HFF-Myc (cell line): Measurements from ENCODE around the gene TAF1B.

Experiments used
- DNase-seq: peaks from one replicate; pipeline ENCODE4 v3.0.0-alpha.2; 2011; ENCODE audit warnings: low read depth; ENCODE audit errors: extremely low read depth
- H3K4me3 ChIP-seq: replicated peaks from 2 replicates; pipeline ENCODE4 v1.5.1; 2011; ENCODE audit warnings: low read depth, mild to moderate bottlenecking, control low read depth, low read length
- TF ChIP-seq, protein P1 (sequence below): IDR thresholded peaks from 2 replicates; pipeline ENCODE4 v1.5.1; 2012; ENCODE audit warnings: mild to moderate bottlenecking, low read depth, low read length, control low read depth; ENCODE audit errors: missing control alignments

TAF1B gene

DNA sequence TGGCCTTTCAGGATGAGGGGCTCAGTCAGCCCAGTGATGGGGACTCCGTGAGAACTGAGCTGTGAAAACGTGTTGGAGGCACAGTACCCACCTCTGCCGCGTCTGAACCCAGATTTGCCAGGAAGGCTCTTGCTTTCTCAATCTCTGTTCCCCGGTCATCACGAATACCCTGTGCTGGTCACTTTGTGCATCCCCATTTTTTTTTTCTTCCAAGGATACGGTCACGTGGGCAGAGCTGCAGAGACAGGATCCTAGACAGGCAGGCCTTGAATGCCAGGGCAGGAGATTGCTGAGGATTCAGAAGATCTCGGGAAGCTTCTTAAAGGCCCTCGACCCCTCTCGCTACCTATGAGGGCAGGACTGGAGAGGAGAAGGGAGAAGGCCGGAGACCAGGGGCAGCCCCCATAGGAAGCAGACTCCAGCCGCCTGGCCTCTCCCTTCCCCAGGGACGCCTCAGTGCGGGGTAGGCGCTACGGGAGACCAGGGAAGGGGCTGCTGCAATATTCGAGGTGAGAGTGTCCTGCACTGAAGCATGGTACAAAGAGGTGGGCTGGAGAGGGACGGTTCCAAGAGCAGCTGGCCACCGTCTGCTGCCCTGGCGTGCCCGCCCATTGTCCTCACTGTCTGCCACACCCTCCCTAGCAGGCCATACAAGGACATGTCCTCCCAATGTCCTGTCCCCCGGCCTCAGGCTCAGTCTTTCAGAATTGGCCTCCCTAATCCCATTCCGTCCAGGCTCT is 29.0 kb upstream of the TAF1B start:
- no peak overlapping the region for H3K4me3 ChIP-seq
- TF ChIP-seq, protein P1, sequence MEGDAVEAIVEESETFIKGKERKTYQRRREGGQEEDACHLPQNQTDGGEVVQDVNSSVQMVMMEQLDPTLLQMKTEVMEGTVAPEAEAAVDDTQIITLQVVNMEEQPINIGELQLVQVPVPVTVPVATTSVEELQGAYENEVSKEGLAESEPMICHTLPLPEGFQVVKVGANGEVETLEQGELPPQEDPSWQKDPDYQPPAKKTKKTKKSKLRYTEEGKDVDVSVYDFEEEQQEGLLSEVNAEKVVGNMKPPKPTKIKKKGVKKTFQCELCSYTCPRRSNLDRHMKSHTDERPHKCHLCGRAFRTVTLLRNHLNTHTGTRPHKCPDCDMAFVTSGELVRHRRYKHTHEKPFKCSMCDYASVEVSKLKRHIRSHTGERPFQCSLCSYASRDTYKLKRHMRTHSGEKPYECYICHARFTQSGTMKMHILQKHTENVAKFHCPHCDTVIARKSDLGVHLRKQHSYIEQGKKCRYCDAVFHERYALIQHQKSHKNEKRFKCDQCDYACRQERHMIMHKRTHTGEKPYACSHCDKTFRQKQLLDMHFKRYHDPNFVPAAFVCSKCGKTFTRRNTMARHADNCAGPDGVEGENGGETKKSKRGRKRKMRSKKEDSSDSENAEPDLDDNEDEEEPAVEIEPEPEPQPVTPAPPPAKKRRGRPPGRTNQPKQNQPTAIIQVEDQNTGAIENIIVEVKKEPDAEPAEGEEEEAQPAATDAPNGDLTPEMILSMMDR: no peak
- no peak for DNase-seq

DNA sequence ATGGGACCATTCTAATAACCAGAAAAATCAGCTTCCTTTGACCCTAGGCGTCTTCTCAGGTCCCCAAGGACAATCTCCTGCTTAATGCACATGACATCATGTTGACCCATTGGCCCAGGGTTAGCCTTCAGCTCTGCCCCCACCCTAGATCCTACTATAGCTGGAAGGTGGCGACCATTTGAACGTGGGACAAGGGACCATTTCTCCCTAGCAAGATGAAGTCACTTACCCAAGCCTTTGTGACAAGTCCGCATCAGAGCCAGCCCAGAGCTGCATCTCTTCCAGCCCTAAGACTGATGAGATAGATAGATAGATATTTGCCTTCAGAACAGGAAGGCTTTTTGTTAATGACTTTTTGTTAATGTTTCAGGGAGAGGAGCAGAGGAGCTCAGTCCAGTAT is 28.2 kb upstream of the TAF1B start:
- TF ChIP-seq, protein P1: no peak
- DNase-seq: no peak
- no peak overlapping the region for H3K4me3 ChIP-seq

DNA sequence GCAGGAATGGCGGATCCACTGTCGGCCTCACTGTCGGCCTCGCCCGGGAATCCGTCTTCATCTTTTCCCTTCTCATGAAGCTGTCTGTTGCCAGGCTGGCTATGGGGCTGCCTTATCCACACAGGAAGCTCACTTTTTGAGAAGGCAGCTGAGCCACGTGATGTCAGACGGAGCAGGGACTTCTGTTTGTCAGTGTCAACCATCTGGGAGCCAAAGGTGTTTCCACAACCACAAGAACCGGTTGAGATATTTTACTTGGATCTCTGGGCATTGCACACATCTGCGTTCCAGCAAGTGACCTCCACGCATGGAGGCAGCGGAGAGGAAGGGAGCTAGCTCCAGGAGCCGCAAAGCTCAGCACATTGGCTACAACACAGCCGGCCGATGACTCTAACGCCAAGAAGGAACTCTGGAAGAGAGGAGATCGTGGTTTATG is 27.4 kb upstream of the TAF1B start:
- DNase-seq: no peak
- TF ChIP-seq, protein P1: no peak
- no peak overlapping the region for H3K4me3 ChIP-seq

DNA sequence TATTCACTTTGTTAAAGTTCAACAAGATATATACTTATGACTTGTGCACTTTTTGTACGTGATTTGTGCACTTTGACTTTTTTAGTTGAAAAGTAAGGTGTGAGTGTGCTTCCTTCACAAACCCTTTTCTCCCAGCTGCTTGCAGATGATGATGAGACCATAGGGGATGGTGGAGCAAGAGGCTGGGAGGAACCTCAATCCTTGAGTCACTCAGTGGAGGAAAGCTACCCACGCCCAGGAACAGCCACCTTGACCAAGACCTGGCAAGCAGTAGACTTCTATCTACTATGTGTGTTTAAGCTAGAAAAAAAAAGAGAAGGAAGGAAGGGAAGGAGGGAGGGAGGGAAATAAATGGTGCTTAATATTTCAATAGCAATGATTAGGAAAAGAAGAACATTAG is 25.2 kb upstream of the TAF1B start:
- no peak for DNase-seq
- H3K4me3 ChIP-seq: no peak overlapping the region
- TF ChIP-seq, protein P1: no peak

DNA sequence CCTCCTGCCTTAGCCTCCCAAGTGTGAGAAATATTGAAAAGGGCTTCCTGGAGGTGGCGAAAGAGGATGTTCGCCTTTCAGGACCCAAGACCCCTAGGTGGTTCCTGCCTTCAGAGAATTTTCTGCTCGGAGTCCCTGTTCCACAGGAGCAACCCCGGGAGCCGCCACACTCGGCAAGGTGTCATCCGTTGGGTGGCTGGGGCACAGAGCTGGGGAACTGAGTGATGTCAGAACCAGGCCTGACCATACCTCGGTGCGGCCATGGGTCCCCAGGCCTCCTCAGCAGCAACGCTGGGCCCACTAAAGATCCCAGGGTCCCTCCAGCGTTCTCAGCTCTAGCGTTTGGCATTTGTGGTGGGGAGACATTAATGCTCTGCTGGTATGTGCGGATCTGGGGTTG is 23.7 kb upstream of the TAF1B start:
- TF ChIP-seq, protein P1: no peak
- no peak for DNase-seq
- no peak overlapping the region for H3K4me3 ChIP-seq

DNA sequence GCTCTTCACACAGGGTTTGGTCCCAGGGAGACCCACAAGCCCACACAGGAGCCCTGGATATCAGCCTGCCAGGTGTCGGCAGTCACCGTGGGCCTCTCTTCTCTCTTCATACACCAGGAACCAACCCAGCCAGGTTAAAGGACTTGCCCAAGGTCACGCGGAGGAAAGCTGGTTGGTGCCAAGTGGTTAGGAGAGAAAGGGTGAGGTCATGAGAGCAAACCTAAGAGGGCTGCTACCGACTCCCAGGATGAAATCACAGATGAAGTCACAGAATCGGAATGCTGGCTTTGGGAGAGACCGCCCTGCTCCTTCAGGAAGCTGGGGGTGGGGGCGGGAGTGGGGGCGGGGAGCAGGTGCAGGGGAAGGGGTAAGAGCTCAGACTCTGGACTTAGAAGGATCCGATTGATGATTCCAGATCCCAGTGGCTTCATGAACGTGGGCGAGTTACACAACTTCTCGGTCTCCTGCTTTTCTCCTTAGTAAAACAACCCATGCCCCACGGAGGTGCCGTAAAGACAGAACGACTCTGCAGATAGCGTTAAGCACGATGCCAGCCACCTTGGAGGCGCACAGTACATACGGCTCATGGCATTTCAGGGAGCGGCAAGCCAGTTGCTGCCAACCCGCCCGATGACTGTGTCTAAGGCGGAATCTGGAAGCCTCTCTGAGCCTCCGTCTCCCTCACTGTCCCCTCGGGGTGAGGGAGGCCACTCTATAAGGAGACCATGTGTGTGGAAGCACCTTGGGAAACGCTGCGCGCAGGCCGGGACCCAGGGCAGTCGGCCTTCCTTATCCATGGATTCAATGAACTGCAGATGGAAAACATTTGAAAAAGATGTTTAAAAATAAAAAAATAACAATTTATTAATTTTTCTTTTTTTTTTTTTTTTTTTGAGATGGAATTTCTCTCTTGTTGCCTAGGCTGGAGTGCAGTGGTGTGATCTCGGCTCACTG is 23.0 kb upstream of the TAF1B start:
- DNase-seq: no peak
- no peak overlapping the region for H3K4me3 ChIP-seq
- TF ChIP-seq, protein P1: no peak
